Measurements from ENCODE around the gene NAPB. TPM values are rescaled to one million over a fixed set of nuclear protein-coding genes. Genes with fewer than 3 reads are reported as not detected.

Gene NAPB
- total RNA-seq, 6 experiments from 2014 or later: 3.2 to 5.8 (median 4.9) TPM

- WGBS (ENCODE audit: insufficient coverage, low coverage, low lambda C conversion rate, missing lambda C conversion rate): 100% methylated on average over 14 of the region's 14 CpGs
- ATAC-seq: no peak
- intact Hi-C loops (cut with DNase I): no loop called here
- Histone ChIP-seq H3K36me3 (peaks cover 0 to 60% (median 19%) of the 10 kb centered on the region in 4 donors), H3K4me1 (peaks cover 0 to 28% (median 4%) of the 10 kb centered on the region in 4 donors), H3K27me3 (no peaks in the 10 kb centered on the region), H3K27ac (no peak overlapping the region), H3K4me3 (no peak overlapping the region), H3K9me3 (no peaks in the 10 kb centered on the region)
- DNase-seq: no peak
- TF ChIP-seq POLR2A (IDR thresholded peaks at IDR 0.05): no peak
- TF ChIP-seq CTCF (IDR thresholded peaks at IDR 0.05): no peak
Observed at GRCh38 chr20:23369072-23369823, 52.0 kb downstream of the NAPB start.

GRCh38 chr20:23368316-23369071 is 52.8 kb downstream of the NAPB start:
- no peak for TF ChIP-seq CTCF (IDR thresholded peaks at IDR 0.05)
- TF ChIP-seq POLR2A (IDR thresholded peaks at IDR 0.05): no peak
- DNase-seq (no peak), ATAC-seq (peak in 3 of 4 donors; percentile 13 to 20 (median 15))
- WGBS (ENCODE audit: insufficient coverage, low coverage, low lambda C conversion rate, missing lambda C conversion rate): 98% methylated on average over 2 of the region's 2 CpGs
- intact Hi-C loops (cut with DNase I): no loop called here
- Histone ChIP-seq H3K9me3 (no peaks in the 10 kb centered on the region), H3K36me3 (peaks cover 0 to 56% (median 19%) of the 10 kb centered on the region in 4 donors), H3K4me1 (peaks cover 0 to 28% (median 4%) of the 10 kb centered on the region in 4 donors), H3K27me3 (no peaks in the 10 kb centered on the region), H3K4me3 (no peak overlapping the region), H3K27ac (no peak overlapping the region)

- no peak for ATAC-seq
- peaks cover 0 to 49% (median 19%) of the 10 kb centered on the region in 4 donors for H3K36me3 ChIP-seq
Observed at GRCh38 chr20:23367770-23368169, 53.5 kb downstream of the NAPB start.

GRCh38 chr20:23366384-23366783 is 54.9 kb downstream of the NAPB start:
- Histone ChIP-seq H3K4me1 (peaks cover 0 to 38% (median 8%) of the 10 kb centered on the region in 4 donors), H3K27ac (no peak overlapping the region), H3K9me3 (no peaks in the 10 kb centered on the region), H3K27me3 (no peaks in the 10 kb centered on the region), H3K4me3 (no peak overlapping the region), H3K36me3 (peaks cover 0 to 38% (median 16%) of the 10 kb centered on the region in 4 donors)
- no peak for ATAC-seq
- 65% methylated on average over 1 of the region's 1 CpG for WGBS (ENCODE audit: insufficient coverage, low coverage, low lambda C conversion rate, missing lambda C conversion rate)
- no peak for DNase-seq
- intact Hi-C loops (cut with DNase I): no loop called here
- TF ChIP-seq CTCF (IDR thresholded peaks at IDR 0.05) (no peak), POLR2A (IDR thresholded peaks at IDR 0.05) (no peak)

More at GRCh38 chr20:23367770-23368169, 53.5 kb downstream of the NAPB start:
- Histone ChIP-seq H3K27me3 (no peaks in the 10 kb centered on the region), H3K27ac (no peak overlapping the region), H3K4me3 (no peak overlapping the region), H3K9me3 (no peaks in the 10 kb centered on the region), H3K4me1 (peaks cover 0 to 35% (median 8%) of the 10 kb centered on the region in 4 donors)
- intact Hi-C loops (cut with DNase I): no loop called here
- TF ChIP-seq POLR2A (IDR thresholded peaks at IDR 0.05): no peak
- TF ChIP-seq CTCF (IDR thresholded peaks at IDR 0.05): no peak
- DNase-seq: no peak

Measured in right lobe of liver (tissue), 6 donors.